Measurements from ENCODE around the gene SUSD6.

Gene SUSD6

DNA sequence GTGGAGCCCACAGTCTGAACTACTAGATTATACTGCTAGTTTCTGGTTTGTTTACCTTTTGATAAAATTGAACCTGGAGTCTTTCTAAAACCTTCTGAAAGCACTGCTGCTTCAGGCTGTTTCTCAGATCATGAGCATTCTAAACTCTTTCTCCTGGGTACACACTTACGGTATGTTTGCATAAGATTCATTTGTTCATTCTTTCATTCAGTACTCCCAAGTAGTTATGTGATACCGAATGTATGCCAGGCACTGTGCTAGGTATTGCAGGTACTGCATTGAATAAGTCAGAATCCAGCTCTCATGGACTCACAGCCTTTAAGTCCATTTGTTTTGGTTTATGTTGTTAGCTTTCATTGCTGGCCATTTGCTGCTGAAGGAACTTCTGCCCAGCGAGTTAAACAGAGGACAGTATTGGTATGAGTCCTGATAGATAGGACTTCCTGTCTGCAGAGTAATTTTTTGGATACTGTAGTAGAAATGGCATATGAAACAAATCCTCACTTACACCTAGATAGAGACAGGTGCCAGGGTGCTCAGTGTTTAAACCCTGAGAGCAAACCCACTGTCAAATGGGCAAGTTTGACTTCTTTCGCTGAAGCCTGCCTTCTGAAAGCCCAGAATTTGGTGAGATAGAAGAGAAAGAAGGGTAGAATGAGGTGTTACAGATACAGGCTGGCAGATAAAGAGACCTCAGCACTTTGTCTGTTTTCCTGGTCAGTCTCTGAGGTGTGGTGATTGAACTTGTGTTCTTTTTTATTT lies 2.1 kb downstream of the SUSD6 start:
- no peak for DNase-seq (ENCODE audit: low read depth)
- no peak for TF ChIP-seq CTCF (IDR thresholded peaks at IDR 0.05; ENCODE audit: insufficient read depth, low read depth, low read length, missing control alignments)
- peak overlapping the region; percentile 79 for H3K4me3 ChIP-seq (ENCODE audit: low read length)

DNA sequence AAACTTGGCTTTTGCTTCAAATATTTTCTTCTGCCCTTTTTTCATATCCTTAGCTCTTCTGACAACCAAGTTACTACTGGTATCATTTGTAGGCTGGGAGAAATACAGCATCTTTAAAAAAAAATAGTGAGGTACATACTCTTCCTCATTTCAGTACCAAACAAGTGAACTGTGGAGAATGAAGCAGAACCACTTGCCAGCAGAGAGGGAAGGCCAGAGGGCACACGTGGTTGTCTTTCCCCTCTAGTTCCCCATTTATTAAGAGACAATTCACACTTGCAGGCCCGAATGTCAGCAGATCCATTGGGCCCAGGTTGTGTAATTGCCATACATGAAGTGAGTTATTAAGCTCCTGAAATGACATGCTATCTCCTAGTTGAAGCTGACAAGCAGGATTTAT lies 3.2 kb downstream of the SUSD6 start:
- H3K4me3 ChIP-seq (ENCODE audit: low read length): no peak overlapping the region
- no peak for DNase-seq (ENCODE audit: low read depth)
- no peak for TF ChIP-seq CTCF (IDR thresholded peaks at IDR 0.05; ENCODE audit: insufficient read depth, low read depth, low read length, missing control alignments)

GRCh38 chr14:69615121-69615495 lies 3.7 kb downstream of the SUSD6 start:
- no peak overlapping the region for H3K4me3 ChIP-seq (ENCODE audit: low read length)
- TF ChIP-seq CTCF (IDR thresholded peaks at IDR 0.05; ENCODE audit: insufficient read depth, low read depth, low read length, missing control alignments): no peak
- DNase-seq (ENCODE audit: low read depth): no peak

DNA sequence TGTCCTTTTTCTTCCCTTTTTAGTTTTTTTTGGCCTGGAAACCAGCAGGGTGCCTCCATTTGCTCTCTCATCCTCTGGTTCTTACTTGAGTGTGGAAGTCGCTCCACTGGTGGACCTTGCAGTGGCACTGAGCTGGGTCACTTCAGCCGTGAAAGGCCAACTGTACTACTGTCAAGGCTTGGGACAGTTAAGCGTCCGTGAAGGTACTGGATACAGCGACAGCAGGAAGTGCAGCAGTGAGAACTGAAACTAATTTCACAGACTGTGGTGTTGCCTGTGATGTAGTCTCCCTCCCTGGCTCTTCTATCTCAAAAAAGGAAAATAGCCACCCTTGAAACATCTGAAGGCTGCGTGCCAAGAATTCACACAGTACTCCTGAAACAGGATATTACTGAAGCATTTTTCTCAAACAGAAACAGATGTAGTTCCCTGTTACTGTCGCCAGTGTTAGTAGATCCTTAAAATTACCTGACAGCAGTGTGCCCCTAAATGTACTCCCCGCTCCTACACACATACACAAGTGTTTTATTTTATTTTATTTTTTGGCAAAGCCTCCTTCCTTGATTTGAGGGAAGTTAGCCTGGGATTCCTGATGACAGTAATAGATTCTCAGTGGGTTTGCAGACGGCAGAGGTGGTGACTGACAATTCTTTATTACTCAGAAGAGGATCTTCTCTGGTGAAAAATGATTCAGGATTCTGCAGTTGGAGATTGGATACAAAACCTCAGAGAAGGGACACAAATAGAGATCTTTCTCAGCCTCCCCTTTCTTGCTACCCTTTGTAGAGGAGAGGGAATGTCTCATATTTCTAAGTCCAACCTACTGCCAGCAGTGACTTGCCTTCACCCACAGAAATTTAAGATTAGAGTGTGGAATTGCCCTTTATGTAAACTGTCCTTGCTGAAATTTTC lies 4.4 kb downstream of the SUSD6 start:
- DNase-seq (ENCODE audit: low read depth): peak; percentile 23
- TF ChIP-seq CTCF (IDR thresholded peaks at IDR 0.05; ENCODE audit: insufficient read depth, low read depth, low read length, missing control alignments): no peak
- peak overlapping the region; percentile 5 for H3K4me3 ChIP-seq (ENCODE audit: low read length)

DNA sequence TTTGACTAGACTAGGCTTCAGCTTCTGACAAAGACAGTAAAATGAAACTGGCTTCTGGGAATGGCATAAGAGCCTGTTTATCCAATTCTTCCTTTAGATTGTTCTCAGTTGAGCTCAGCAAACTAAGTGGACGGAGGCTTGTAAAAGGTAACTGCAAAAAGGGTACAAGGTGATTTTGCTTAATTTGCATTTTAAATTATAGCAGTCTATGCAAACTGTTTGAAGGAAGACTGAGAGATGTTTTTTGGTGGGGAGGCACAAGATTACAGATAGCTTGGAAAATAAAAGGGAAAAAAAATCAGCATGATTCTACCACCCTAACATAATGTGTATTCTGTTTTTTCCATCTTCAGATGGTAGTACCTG lies 5.0 kb downstream of the SUSD6 start:
- TF ChIP-seq CTCF (IDR thresholded peaks at IDR 0.05; ENCODE audit: insufficient read depth, low read depth, low read length, missing control alignments): no peak
- no peak for DNase-seq (ENCODE audit: low read depth)
- H3K4me3 ChIP-seq (ENCODE audit: low read length): peak overlapping the region; percentile 4

DNA sequence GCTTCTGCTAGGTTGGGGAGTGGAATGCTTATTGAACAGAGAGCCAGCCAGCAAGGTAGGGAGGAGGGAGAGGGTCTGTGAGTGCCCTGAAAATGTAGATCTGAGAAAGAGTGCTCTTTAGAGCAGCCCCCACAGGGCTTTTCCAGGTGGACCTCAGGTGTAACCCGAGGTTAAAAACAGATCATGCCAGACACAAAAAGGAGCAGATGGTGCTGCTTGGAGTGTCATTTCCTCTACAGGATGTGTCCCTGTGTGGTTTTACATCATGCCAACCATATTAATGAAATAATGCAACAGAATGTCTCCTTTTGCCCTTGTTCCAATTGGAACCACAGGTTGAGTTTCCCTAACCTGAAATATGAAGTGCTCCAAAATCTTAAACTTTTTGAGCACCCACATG lies 6.4 kb downstream of the SUSD6 start:
- H3K4me3 ChIP-seq (ENCODE audit: low read length): no peak overlapping the region
- DNase-seq (ENCODE audit: low read depth): no peak
- no peak for TF ChIP-seq CTCF (IDR thresholded peaks at IDR 0.05; ENCODE audit: insufficient read depth, low read depth, low read length, missing control alignments)
